Muscle layer of colon (tissue), 2 donors: ENCODE data around the gene KCNJ10.

Experiments
- H3K27ac ChIP-seq: one replicate; pipeline ENCODE4 v1.7.0; 2013; ENCODE audit warnings: low read depth, mild to moderate bottlenecking, low read length, moderate library complexity
- H3K27me3 ChIP-seq, 2 donors: one replicate each; pipeline ENCODE4 v1.7.0; 2013; ENCODE audit warnings: low read length in 2 of 2, mild to moderate bottlenecking in 2 of 2; ENCODE audit not compliant: insufficient read depth in 2 of 2, control insufficient read depth in 1 of 2
- H3K36me3 ChIP-seq: one replicate; pipeline ENCODE4 v1.7.0; 2013; ENCODE audit warnings: mild to moderate bottlenecking, low read length; ENCODE audit not compliant: insufficient read depth
- H3K4me1 ChIP-seq: one replicate; pipeline ENCODE4 v1.7.0; 2013; ENCODE audit warnings: mild to moderate bottlenecking, low read length; ENCODE audit not compliant: insufficient read depth
- H3K4me3 ChIP-seq, 2 donors: one replicate each; pipeline ENCODE4 v1.7.0; 2013; ENCODE audit warnings: low read length in 2 of 2, low read depth in 1 of 2, mild to moderate bottlenecking in 1 of 2, moderate library complexity in 1 of 2
- H3K9ac ChIP-seq: one replicate; pipeline ENCODE4 v1.7.0; 2013; ENCODE audit warnings: low read length
- H3K9me3 ChIP-seq: one replicate; pipeline ENCODE4 v1.7.0; 2013; ENCODE audit warnings: mild to moderate bottlenecking, low read length
- donor health status: abdominal sarcoma.
- donor health status: Adenocarcinoma of cecum.

The KCNJ10 gene

DNA sequence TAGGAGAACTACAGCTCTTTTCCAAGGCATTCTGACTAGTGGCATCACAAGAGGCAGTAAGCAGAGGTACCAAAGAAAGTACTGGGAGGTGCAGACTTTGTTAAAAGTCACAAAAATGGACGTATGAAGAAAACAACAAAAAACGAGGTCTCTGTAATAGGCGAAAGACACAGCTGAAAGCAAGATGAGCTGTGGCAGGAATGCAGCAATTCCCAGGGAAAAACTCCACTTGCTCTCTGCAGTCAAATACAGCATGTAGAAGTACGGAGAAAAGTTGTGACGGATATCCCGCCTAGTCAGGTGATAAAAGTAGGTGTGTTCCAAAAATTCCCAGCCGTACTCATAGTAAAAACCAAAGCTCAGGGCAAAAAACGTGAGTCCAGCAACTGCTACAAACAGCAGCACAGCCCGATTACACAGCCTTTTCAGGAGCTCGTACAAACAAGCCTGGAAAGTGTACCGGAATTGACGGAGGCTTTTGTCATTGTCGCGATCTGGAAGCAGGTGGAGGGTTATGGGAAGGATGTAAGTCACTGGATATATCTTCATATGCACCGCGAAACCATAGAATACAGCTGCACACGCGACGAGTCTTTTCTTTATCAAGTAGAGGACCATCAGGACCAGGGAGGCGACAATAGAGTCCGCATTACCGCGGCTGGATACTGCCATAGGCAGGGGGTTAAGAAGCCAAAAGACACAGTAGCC is 39.1 kb downstream of the KCNJ10 start:
- Histone ChIP-seq H3K9me3 (no peaks in the 10 kb centered on the region), H3K4me1 (peaks cover 20% of the 10 kb centered on the region), H3K27ac (no peak overlapping the region), H3K9ac (peak overlapping the region; percentile 83), H3K4me3 (peak overlapping the region; percentile 43 to 96), H3K27me3 (no peaks in the 10 kb centered on the region), H3K36me3 (no peaks in the 10 kb centered on the region)

- H3K4me1 ChIP-seq, result peaks cover 20% of the 10 kb centered on the region
- no peaks in the 10 kb centered on the region for H3K9me3 ChIP-seq
- no peak overlapping the region for H3K9ac ChIP-seq
- H3K36me3 ChIP-seq, result no peaks in the 10 kb centered on the region
- H3K4me3 ChIP-seq, result no peak overlapping the region
- H3K27ac ChIP-seq, result no peak overlapping the region
- H3K27me3 ChIP-seq, result no peaks in the 10 kb centered on the region
Observed at GRCh38 chr1:160028426-160028825, 41.5 kb downstream of the KCNJ10 start.

DNA sequence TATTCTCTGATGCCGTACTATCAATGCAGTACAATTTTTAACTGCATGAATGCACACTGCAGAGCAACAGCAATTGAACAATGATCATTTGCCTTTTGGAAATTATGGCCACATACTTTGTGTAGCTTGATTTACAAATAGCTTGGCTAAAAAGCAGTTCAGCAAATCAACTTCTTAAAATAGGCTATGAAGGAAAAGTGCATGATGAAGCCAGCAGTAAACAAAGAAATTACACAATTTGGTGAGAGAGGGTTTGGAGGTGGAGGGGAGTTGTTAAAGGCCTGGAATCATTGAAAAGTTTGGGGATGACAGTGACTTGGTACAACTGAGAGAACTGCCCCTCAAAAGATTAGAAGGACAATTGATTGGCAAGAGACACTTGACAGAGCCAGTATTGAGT is 44.6 kb downstream of the KCNJ10 start:
- Histone ChIP-seq H3K4me3 (no peak overlapping the region), H3K9me3 (no peaks in the 10 kb centered on the region), H3K9ac (no peak overlapping the region), H3K27me3 (no peaks in the 10 kb centered on the region), H3K27ac (no peak overlapping the region), H3K4me1 (peaks cover 6% of the 10 kb centered on the region), H3K36me3 (no peaks in the 10 kb centered on the region)

GRCh38 chr1:160024195-160024905 is 45.6 kb downstream of the KCNJ10 start:
- Histone ChIP-seq H3K9ac (no peak overlapping the region), H3K4me1 (peaks cover under 1% of the 10 kb centered on the region), H3K4me3 (no peak overlapping the region), H3K36me3 (no peaks in the 10 kb centered on the region), H3K27me3 (no peaks in the 10 kb centered on the region), H3K27ac (no peak overlapping the region), H3K9me3 (no peaks in the 10 kb centered on the region)

GRCh38 chr1:160022330-160023310 is 47.3 kb downstream of the KCNJ10 start:
- Histone ChIP-seq H3K36me3 (no peaks in the 10 kb centered on the region), H3K27me3 (no peaks in the 10 kb centered on the region), H3K9me3 (no peaks in the 10 kb centered on the region), H3K27ac (no peak overlapping the region), H3K4me3 (no peak overlapping the region), H3K9ac (no peak overlapping the region), H3K4me1 (peaks cover 6% of the 10 kb centered on the region)

- Histone ChIP-seq H3K4me3 (no peak overlapping the region), H3K9me3 (no peaks in the 10 kb centered on the region), H3K27ac (no peak overlapping the region), H3K4me1 (peaks cover 6% of the 10 kb centered on the region), H3K36me3 (no peaks in the 10 kb centered on the region), H3K27me3 (no peaks in the 10 kb centered on the region), H3K9ac (no peak overlapping the region)
Observed at GRCh38 chr1:160021376-160022074, 48.4 kb downstream of the KCNJ10 start.

- Histone ChIP-seq H3K27me3 (no peaks in the 10 kb centered on the region), H3K9me3 (no peaks in the 10 kb centered on the region), H3K4me3 (no peak overlapping the region), H3K36me3 (no peaks in the 10 kb centered on the region), H3K4me1 (peaks cover 6% of the 10 kb centered on the region), H3K9ac (no peak overlapping the region), H3K27ac (no peak overlapping the region)
Observed at GRCh38 chr1:160020196-160020595, 49.8 kb downstream of the KCNJ10 start.

- no peaks in the 10 kb centered on the region for H3K27me3 ChIP-seq
- H3K9me3 ChIP-seq, result no peaks in the 10 kb centered on the region
- H3K9ac ChIP-seq, result no peak overlapping the region
- peaks cover 6% of the 10 kb centered on the region for H3K4me1 ChIP-seq
- no peak overlapping the region for H3K4me3 ChIP-seq
- no peak overlapping the region for H3K27ac ChIP-seq
- no peaks in the 10 kb centered on the region for H3K36me3 ChIP-seq
Observed at GRCh38 chr1:160018900-160019299, 51.1 kb downstream of the KCNJ10 start.

DNA sequence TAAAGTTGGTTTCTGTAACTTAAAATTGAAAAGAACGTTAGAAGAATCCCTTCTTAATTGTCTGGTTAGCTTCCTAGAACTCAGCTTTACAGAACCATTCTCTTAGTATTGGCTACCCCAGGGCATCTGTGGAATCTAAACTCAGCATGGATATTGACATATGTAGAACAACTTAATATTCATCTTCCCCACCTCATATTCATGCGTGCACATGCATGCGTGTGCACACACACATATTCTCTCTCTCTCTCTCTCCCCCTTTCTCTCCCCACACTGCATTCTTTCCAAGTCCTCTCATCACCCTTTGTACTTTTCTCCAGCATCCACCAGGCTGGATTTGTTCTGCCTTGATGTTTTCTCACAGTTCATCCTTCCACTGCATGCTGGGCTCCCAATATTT is 51.6 kb downstream of the KCNJ10 start:
- H3K36me3 ChIP-seq, result no peaks in the 10 kb centered on the region
- no peaks in the 10 kb centered on the region for H3K9me3 ChIP-seq
- no peak overlapping the region for H3K4me3 ChIP-seq
- H3K27me3 ChIP-seq, result no peaks in the 10 kb centered on the region
- peaks cover 6% of the 10 kb centered on the region for H3K4me1 ChIP-seq
- H3K9ac ChIP-seq, result no peak overlapping the region
- H3K27ac ChIP-seq, result no peak overlapping the region

- no peaks in the 10 kb centered on the region for H3K9me3 ChIP-seq
- H3K27me3 ChIP-seq, result no peaks in the 10 kb centered on the region
- H3K4me3 ChIP-seq, result no peak overlapping the region
- H3K9ac ChIP-seq, result no peak overlapping the region
- no peak overlapping the region for H3K27ac ChIP-seq
- H3K36me3 ChIP-seq, result no peaks in the 10 kb centered on the region
- H3K4me1 ChIP-seq, result peaks cover 6% of the 10 kb centered on the region
Observed at GRCh38 chr1:160017592-160017991, 52.4 kb downstream of the KCNJ10 start.

GRCh38 chr1:160011781-160012180 is 58.2 kb downstream of the KCNJ10 start:
- no peak overlapping the region for H3K27ac ChIP-seq
- no peaks in the 10 kb centered on the region for H3K4me1 ChIP-seq
- H3K36me3 ChIP-seq, result no peaks in the 10 kb centered on the region
- no peak overlapping the region for H3K9ac ChIP-seq
- H3K4me3 ChIP-seq, result no peak overlapping the region
- H3K27me3 ChIP-seq, result no peaks in the 10 kb centered on the region
- no peaks in the 10 kb centered on the region for H3K9me3 ChIP-seq
